A673 (cell line): ENCODE measurements around the gene HDAC4. TPM values are rescaled to one million over a fixed set of nuclear protein-coding genes. Genes with fewer than 3 reads are reported as not detected.

Experiments used
- BruUV-seq: library from RNA; stranded (reverse); fragments of 400-500 nt; replicated peaks from 2 replicates; lab custom pipeline; 2021; lab: Mats Ljungman, UMichigan
- CTCF ChIA-PET: fragments of 300-600 bp; sonication (Branson Sonifier 250); formaldehyde crosslinking; loops from one replicate; lab custom pipeline; 2022; ENCODE audit warnings: antibody characterized with exemption; lab: Charles Lee
- POLR2A ChIA-PET: fragments of 300-600 bp; sonication (Branson Sonifier 250); formaldehyde crosslinking; loops from one replicate; lab custom pipeline; 2022; ENCODE audit warnings: antibody characterized with exemption; ENCODE audit not compliant: low non-redundant PET; lab: Charles Lee
- DNase-seq: peaks from one replicate; pipeline ENCODE4 v3.0.0-alpha.2; 2015; ENCODE audit warnings: low spot score
- H3K27ac ChIP-seq: fragments of 200-600 bp; sonication (generic); 2 replicates; pipeline ENCODE4 v1.5.1; 2016; ENCODE audit warnings: mixed run types, low read depth, mild to moderate bottlenecking, mixed read lengths, antibody characterized with exemption, low read length; ENCODE audit not compliant: poor library complexity, severe bottlenecking
- H3K27me3 ChIP-seq: fragments of 200-600 bp; sonication (generic); replicated peaks from 2 replicates; pipeline ENCODE4 v1.6.1; 2017; ENCODE audit warnings: mixed run types, low read depth, mild to moderate bottlenecking, mixed read lengths, antibody characterized with exemption, low read length; ENCODE audit not compliant: insufficient read depth, poor library complexity
- H3K36me3 ChIP-seq: fragments of 200-600 bp; sonication (generic); 2 replicates; pipeline ENCODE4 v1.6.1; 2016; ENCODE audit warnings: mixed run types, mild to moderate bottlenecking, mixed read lengths, antibody characterized with exemption, low read length; ENCODE audit not compliant: insufficient read depth, poor library complexity, severe bottlenecking
- H3K4me1 ChIP-seq: fragments of 200-600 bp; sonication (generic); 2 replicates; pipeline ENCODE4 v1.6.1; 2017; ENCODE audit warnings: mixed run types, mild to moderate bottlenecking, mixed read lengths, antibody characterized with exemption, low read length; ENCODE audit not compliant: insufficient read depth, poor library complexity, severe bottlenecking
- H3K4me3 ChIP-seq: fragments of 200-600 bp; sonication (generic); 2 replicates; pipeline ENCODE4 v1.5.1; 2016; ENCODE audit warnings: low read depth, mixed run types, mild to moderate bottlenecking, mixed read lengths, low read length; ENCODE audit not compliant: poor library complexity, severe bottlenecking
- H3K9me3 ChIP-seq: fragments of 200-600 bp; sonication (generic); 2 replicates; pipeline ENCODE4 v1.6.1; 2016; ENCODE audit warnings: mixed run types, low read depth, mild to moderate bottlenecking, mixed read lengths, antibody characterized with exemption, low read length; ENCODE audit not compliant: poor library complexity, severe bottlenecking
- CTCF ChIP-seq: fragments of 300-800, 200-600 bp; sonication (generic); conservative IDR thresholded peaks from 2 replicates; pipeline ENCODE4 v1.5.1; 2017; ENCODE audit warnings: low read depth, mild to moderate bottlenecking, antibody characterized with exemption, low read length, moderate library complexity, mixed read lengths
- EZH2 ChIP-seq: fragments of 200-600 bp; sonication (generic); IDR thresholded peaks from 2 replicates; pipeline ENCODE4 v1.6.1; 2017; ENCODE audit warnings: borderline replicate concordance, low read depth, mild to moderate bottlenecking, mixed read lengths, antibody characterized with exemption, low read length; ENCODE audit not compliant: poor library complexity, severe bottlenecking
- intact Hi-C: fragments of 100-400 bp; cut with micrococcal nuclease; formaldehyde crosslinking; loops from one replicate; pipeline ENCODE4 v1.10.0; 2022; ENCODE audit not compliant: unreplicated experiment
- total RNA-seq: library from RNA; stranded (reverse); gene quantifications from 2 replicates; pipeline ENCODE4 v1.2.3, GENCODE V29; 2021

The HDAC4 gene
- total RNA-seq, 1 experiment from 2014 or later, result 40.0 TPM

DNA sequence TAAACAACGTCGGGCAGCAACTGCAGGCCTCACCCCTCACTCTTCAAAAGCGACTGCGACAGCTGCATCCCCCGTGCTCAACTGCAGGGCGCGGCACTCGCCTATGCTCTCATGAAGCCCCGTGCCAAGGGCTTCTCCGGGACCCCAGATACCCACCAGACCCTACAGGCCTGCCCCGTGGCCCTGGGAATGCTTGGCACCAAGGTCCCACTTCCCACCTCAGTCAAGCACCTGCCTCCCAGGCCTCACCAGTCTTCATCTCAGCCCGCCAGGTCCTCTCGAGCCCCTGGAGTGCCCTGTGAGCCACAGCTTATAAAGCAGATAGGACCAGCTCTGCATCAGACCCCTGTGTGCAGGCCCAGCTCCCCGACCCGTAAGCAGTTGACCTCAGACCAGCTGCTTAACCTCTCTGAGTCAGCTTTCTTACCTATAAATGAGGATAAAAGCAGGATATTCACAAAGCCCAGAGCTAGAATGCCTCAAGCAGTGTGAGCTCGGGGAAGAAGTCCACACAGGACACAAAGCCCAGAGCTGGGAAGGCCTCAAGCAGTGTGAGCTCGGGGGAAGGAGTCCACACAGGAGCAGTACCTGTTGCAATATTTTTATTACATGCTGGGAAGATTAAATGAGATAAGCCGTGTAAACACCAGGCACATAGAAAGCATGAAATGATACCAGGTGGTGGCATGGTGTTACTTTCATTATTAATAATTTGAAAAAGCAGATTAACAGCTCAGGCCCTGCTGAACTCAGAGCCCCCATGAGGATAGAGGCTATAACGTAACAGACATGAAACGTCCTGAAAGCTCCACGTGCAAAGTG, 96.9 kb downstream of the HDAC4 start:
- ChIA-PET CTCF (no interaction called here), POLR2A (no interaction called here)
- Histone ChIP-seq H3K27ac (no peak overlapping the region), H3K27me3 (no peaks in the 10 kb centered on the region), H3K9me3 (no peaks in the 10 kb centered on the region), H3K4me3 (no peak overlapping the region), H3K4me1 (no peaks in the 10 kb centered on the region), H3K36me3 (no peaks in the 10 kb centered on the region)
- DNase-seq, result no peak
- no TSS peak for BruUV-seq
- TF ChIP-seq EZH2, result no peak
- TF ChIP-seq CTCF, result no peak
- intact Hi-C loops, result no loop called here

DNA sequence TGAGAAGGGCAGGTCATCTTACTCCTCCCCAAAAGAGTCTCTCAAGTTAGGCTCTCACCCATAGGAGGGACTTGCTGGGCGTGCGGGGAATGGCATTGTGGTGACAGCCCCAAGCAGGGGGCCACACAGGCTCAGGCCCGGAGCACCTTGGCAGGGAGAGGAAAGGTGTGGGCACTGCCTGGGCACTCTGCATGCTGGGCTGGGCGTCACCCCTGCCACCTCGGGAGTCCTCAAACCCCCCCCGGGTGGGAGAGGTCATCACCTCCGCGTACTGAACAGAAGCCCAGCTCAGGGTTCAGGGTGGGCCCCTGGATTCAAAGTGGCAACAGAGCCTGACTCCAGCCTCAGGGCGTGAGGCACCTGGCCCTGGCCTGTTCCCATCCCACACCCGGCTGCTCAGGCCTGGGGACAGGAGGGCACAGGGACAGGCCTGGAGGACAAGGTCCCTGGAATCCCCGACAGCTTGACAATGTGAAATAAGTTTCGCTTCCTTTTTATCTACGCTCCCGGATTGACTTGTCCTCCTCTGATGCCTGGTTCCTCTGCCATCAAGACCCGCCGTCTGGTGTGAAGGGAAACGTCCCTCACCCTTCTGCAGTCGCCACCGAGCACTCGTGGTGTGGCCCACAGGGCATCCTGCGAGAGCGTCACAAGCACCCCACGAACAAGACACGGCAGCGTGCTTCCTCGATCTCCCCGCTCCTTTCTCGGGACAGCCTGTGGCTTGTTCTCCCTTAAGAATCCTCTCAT, 97.8 kb downstream of the HDAC4 start:
- DNase-seq, result no peak
- intact Hi-C loops, result no loop called here
- CTCF ChIA-PET, result no interaction called here

More for the DNA sequence above, 97.8 kb downstream of the HDAC4 start:
- H3K4me1 ChIP-seq, result no peaks in the 10 kb centered on the region
- POLR2A ChIA-PET, result no interaction called here
- H3K4me3 ChIP-seq, result no peak overlapping the region
- no peak overlapping the region for H3K27ac ChIP-seq
- H3K27me3 ChIP-seq, result no peaks in the 10 kb centered on the region
- no peaks in the 10 kb centered on the region for H3K9me3 ChIP-seq
- TF ChIP-seq CTCF (no peak), EZH2 (no peak)
- BruUV-seq, result no TSS peak
- H3K36me3 ChIP-seq, result no peaks in the 10 kb centered on the region
